Measurements from ENCODE around the gene MEGF6.
A peak's percentile ranks its signal among the peaks of the same experiment; 100 is the strongest.

MEGF6 gene

DNA sequence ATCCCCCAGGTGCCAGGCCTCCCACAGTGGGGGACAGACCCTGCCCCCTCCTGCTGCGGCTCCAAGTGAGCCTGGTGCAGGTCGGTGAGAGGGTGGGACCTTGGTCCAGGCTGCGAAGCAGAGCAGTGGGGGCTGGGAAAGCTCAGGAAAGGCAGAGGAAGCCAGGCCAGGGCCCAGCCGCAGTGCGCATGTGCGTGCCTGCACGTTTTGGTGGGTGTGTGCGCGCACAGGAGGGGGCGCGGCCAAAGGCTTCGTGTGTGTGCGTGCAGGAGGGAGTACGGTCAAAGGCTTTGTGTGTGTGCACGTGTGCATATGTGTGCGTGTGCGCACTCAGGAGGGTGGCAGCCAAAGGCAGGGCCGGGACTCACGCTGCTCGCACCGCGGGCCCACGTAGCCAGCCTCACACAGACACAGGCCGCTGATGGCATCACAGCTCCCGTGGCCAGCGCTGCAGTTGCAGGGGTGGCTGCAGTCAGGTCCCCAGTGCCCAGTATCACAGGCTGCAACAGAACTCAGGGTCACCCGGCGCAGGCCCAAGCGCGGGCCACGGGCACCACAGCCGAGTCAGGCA, 111.0 kb downstream of the MEGF6 start:
- no peak for DNase-seq

DNA sequence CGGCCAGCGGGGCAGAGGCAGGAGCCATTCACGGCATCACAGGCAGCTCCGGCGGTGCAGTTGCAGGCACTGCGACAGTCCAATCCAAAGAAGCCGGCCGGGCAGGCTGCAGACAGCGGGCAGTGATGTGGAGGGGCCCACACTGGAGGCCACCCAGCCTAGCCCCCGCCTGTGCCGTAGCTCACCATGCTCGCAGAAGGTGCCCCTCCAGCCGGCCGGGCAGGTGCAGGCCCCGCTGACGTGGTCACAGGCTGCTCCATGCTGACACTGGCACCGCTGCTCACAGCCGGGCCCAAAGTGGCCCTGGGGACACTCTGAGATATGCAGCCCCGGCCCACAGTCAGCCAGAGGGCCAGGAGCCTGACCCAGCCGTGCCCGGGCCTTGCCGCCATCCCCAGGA, 111.7 kb downstream of the MEGF6 start:
- no peak for DNase-seq

DNA sequence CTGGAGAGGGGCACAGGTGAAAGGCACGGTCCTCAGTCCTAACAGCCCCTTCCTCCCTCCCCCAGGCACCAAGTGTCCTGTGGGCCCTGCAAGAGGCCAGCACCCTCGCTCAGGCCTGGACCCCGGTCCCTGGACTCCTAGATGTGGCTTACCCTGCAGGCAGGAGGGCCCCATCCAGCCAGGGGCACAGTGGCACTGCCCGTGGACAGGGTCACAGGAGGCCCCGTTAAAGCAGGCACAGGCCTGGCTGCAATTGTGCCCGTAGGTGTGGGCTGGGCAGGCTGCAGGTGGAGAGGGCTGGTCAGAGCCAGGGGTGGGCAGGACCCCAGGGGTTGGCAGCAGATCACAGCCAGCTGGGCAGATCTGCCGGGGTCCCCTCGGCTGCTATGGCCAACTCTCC, 112.3 kb downstream of the MEGF6 start:
- DNase-seq: no peak

DNA sequence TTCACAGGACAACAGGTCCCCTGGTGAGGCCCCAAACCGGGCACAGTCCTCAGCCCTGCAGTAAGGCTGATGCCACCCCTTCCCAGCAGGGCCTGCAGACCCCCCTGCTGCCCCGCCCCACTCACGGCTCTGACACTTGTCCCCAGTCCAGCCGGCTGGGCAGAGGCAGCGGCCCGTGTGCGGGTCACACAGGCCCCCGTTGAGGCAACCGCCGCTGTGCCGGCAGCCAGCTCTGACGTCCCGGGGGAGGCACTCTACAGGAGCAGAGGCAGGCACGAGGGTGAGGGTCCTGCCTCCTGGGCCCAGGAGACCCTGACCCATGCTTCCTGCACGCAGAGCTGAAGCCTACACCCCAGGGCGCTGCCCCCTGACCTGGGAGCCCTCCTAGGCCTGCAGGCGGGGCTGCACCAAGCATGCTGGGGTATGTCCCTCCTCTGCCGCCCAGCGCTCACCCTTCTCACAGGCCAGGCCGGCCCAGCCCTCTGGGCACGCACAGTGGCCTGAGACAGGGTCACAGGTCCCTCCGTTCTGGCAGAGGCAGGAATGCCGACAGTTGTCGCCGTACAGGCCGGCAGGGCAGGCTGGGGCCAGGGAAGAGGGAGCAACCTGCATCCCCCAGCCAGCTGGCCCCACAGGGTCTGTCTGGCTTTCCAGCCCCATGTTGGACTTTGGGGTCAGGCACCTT, 112.9 kb downstream of the MEGF6 start:
- DNase-seq: no peak

DNA sequence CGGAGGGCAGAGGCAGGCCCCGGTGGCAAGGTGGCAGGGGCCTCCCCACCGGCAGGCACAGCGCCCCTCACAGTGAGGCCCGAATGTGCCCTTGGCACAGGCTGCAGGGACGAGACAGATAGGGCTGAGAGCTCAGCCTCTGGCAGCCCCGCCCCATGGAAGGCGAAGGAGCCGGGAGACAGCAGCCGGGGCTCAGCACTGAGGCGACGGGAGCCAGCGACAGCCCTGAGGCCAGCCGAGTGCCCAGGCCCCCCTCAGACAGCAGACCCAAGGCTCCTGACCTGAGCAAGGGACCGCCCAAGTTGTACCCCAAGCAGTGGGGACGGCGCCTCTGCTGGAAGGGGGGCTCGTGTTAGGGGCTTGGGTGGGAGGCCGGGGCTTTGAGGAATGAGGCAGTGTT, 113.8 kb downstream of the MEGF6 start:
- no peak for DNase-seq

DNA sequence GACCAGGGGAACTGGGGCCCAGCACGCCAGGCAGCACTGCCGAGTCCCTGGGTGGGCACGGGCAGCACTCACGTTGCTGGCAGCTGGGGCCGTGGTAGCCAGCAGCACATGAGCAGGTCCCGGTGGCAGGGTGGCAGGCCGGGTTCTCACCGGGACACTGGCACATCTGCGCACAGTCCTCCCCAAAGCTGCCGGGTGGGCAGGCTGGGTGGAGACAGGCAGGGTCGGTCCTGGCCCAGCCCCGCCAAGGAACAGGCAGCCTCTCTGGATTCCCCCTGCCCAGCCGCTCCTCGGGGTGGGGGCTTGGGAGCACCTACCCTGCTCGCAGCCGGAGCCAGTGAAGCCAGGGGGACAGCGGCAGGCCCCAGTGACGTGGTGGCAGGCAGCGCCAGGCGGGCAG, 114.4 kb downstream of the MEGF6 start:
- DNase-seq: no peak

DNA sequence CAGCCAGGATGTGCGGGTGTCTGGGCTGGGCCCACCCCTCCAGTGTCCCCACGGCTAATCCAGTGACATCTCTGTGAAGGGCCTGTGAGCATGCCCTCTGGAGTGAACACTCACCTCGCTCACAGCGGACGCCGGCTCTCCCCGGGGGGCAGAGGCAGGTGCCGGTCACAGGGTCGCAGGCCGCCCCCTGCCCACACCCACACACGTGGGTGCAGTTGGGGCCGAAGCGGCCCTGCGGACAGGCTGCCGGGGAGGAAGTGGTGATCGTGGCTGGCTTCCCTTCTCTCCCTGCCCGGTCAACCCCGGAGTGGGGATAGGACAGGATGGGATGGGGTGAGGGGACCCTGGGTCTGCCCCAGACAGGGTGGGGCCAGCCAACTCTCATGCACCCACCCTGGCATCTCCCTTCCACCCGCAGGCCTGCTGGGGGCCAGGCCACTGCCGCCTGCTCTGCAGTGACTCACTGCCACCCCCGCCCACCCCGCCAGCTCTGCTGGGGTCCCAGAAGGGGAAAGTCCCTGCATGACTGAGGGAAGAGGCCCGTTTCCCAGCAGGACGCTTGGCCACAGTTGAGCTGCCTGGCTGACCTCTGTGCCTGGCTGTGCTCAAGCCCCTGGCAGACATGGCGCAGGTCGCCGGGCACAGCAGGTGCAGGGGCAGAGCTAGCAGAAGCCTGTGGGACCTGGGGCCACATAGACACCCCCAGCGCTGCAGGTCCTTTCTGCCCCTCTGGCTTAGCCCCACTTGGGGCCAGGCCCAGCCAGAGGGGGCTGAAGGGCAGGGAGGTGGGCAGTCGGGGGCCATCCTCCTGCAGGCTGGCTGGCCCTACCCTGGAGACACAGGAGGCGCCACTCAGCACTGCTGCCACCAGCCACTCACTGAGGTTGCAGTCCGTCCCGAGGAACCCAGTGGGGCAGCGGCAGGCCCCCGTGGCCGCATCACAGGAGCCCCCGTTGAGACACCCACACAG, 115.2 kb downstream of the MEGF6 start:
- no peak for DNase-seq

DNA sequence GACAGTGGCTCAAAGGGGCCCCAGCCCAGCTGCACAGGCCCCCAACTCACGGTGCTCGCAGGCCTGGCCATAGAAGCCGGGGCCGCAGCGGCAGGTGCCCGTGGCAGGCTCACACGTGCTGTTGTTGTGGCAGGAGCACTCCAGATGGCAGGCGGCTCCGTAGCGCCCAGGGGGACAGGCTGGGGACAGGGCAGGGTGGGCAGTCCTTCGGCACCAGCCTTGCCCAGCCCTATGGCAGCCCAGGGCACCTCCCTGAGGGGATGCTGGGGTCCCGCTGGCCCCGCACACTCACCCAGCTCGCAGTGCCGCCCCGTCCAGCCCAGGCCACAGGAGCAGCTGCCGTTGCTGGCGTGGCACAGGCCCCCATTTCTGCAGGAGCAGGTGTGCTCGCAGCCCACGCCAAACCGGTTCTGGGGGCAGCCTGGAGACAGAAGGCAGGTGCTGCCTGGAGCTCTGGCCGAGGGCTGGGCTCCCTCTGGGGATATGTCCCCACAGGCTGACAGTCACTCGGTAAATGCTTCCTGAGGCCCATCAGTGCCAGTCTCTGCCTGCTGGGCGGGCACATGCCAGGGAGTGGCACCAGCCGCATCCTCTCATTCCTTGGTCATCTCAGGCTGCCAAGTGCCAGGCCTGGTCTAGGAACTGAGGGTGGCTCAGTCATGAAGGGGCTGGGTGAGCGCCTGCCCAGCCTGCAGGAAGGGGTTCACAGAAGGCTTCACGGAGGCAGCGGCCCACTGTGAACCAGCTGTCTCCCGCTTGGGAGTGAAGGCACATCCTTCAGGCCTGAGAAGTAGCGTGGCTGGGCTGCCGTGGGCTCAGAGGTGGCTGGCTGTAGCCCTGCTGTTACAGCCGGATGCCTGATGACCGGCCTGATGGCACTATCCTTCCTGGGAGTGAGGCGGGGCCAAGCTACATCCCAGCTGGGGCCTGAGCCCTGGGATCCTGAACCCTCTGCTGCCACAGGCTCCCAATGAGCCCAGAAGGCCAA, 116.7 kb downstream of the MEGF6 start:
- no peak for DNase-seq

DNA sequence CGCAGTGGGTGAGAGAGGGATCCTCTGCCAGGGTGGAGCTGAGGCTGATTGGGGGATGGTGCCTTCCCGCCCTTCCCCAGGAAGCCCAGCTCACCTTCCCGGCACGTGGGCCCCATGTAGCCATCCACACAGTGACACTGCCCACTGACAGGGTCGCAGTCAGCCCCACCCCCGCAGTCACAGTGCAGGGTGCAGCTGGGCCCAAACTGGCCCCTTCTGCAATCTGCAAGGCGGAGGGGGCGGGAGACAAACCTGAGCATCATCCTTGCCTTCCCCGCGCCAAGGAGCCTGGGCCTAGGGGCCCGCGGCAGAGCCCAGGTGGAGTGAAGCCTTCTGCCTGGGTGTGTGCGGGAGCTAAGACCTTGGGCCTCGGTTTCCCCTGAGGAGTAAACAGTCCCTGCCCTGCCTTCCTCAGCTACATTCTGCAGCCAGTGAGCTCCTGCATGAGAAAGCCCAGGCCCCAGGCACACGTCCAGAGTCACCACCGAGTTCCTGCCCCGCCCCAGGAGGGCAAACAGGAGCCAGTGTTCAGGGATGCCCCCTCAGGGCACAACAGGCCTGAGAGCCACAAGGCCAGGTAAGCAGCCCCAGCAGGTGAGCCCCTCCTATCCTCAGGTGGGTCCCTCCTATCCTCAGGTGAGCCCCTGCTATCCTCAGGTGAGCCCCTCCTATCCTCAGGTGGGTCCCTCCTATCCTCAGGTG, 118.6 kb downstream of the MEGF6 start:
- DNase-seq: no peak

DNA sequence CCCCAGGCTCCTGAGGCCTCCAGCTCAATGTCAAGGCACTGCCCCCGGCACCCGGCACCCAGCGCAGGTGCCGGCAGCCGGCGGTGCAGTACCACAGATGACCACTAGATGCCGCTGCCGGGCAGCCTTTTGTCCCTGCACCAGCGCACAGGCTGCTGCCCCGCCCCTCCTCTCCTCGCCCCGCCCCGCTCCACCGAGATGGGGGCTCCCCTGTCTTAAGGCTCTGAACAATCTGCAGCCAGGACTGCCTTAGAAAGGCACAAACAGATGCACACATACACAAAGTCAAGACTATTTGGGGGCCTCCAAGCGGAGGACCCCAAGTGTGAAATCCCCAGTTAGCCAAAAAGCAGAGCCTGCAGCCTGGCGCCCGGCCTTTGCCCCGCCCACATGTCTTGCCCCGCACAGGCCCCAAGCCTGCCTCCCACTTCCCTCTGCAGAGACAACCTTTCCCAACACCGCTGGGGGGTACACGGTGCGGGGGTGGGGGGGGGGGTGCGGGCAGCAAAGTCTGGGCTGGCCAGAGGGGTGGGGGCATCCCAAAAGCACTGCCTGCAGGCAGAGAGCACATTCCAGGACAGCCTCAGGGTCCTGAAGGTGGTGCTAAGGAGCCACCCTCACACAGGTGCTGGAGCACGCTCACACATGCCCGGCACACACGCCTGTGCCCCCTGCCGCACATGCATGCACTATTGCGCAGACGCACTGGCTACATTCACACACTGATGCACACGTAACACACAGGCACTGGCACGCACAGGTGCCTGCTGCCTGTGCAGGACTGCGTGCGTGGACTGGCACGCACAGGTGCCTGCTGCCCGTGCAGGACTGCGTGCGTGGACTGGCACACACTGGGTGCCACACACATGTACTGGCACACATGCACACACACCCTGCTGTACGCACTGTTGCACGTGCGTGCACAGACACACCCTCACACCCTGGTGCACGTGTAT, 119.7 kb downstream of the MEGF6 start:
- peak; percentile 87 for DNase-seq

DNA sequence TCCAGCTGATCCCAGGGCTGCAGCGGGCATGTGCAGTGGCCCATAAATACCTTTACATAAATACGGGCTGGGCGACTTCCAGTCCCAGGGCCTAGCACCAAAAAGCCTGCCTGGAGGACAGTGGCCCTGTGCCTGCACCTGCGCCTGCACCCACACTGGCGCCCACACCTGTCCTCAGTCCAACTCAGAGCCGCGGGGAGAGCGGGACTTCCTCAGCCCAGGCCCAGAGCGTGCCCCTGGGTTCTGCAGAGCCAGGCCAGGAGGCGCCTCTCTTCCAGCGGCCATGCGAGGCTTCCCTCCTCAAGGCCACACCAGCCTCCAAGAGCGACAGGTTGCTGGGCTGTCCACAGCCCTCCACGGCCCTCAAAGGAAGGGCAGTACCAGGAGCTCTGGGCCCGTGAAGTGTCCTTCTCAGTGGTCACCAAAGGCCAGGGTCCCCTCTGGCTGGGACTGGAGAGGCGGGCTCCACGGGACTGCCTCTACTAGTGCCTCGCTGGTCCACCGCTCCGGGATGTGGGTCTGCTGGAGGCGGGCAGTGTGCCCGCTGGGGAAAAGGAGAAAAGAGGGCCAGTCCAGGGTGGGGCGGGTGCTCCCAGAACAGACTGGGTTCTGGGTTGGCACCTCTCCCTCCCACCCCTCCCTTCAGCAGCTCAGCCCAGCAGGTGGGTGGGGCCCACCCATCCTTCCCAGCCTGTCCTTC, 121.1 kb downstream of the MEGF6 start:
- no peak for DNase-seq

DNA sequence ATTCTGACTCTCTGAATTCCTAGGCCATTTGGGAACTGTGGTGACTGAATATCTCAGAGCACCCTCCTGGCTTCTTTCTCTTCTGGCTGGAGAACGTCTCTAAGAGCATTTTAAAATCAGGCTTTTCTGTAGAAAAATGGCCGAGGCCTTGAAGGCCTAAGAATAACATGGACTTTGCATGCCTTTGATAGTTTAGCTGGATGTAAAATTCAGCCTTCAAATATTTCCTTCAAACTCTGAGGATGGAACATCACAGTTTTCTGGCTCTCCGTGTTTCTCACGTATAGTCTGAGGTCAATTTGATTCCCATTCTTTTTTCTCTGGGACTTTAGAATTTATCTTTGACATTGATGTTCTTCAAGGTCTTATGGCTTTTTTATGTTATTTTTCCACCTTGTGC, 122.9 kb downstream of the MEGF6 start:
- DNase-seq: no peak

DNA sequence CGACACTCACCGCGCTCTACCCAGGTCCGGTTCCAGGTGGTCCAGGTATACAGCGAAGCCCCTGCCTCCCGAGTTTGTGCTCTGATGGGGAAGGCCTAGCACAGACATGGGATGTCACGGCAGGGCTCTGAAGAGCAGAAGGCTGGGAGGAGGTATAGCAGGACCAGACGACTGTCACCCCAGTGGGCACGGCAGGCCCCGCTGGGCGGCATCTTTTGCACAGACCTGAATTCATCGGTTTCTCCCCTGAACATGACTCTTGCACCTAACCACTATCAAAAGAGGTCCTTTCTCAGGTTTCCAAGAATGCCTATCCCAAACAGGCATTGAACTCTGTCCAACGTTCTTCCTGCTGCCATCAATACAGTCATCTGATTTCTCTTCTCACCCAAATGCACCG, 126.3 kb downstream of the MEGF6 start:
- no peak for DNase-seq

DNA sequence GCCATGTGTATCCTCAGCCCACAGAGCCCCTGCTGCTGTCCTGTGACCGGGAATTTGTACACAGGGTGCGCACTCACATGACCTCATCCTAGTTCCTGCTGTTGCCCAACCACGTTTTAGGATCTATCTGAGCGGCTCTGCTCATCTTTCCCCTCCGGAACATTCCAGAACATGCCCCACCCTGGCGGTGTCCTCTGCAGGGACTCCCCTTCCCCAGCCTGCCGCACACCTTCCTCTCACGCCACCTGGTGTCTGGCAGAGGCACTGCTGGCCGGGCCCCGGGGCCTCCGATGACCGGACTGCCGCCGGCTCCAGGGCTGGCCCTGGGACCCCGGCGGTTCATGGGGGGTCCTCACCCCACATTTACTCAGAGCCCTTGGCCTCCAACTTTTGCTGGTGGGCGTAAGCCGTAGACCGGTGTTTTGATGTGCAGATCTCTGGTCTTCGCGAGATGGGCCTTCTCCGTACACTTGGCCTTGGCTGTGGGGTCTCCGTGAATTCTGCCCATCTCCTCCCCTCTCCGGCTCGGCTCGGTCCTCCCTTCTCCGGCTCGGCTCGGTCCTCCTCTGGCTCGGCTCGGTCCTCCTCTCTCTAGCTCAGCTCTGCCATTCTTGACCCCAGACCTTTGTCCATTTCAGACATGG, 127.4 kb downstream of the MEGF6 start:
- DNase-seq: peak; percentile 48

DNA sequence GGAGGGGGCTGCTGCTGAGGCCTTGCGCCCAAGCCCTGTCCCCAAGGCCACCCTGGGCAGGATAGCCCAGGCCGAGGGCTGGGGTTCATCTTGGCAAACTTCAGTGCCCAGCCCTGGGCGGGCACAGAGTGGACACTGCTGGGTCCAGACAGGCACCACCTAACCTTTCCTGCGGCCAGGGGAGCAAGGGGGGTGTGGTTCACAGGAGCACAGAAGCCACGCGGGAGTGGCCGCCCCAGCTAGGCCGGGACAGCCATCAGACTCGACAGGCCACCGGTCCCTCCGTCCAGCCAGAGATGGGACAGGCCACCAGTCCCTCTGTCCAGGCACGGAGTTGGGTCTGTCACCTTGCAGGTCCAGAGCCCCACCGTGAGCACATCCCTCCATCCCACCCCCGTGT, 127.9 kb downstream of the MEGF6 start:
- DNase-seq: no peak

DNA sequence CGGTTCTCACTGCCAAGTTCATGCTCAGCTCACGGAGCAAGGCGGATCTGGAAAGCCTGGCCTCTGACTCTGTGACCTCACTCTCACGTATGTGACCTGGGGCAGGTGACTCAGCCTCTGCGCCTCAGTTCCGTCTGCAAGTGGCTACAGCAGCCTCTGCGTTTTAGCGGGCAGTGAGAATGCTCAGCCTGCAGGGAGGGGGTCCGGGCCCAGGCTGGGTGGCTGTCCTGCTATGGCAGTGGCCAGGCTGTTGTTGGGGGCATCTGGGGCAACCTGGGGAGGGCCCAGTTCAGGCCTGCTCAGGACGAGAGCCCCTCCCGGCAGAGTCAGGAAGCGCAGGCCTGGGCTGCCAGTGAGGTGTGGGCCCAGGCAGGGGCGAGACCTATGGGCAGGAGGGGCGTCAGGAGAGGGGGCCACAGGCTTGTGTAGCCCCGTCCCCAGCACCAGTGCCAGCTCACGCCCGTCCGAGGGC, 128.9 kb downstream of the MEGF6 start:
- no peak for DNase-seq

DNA sequence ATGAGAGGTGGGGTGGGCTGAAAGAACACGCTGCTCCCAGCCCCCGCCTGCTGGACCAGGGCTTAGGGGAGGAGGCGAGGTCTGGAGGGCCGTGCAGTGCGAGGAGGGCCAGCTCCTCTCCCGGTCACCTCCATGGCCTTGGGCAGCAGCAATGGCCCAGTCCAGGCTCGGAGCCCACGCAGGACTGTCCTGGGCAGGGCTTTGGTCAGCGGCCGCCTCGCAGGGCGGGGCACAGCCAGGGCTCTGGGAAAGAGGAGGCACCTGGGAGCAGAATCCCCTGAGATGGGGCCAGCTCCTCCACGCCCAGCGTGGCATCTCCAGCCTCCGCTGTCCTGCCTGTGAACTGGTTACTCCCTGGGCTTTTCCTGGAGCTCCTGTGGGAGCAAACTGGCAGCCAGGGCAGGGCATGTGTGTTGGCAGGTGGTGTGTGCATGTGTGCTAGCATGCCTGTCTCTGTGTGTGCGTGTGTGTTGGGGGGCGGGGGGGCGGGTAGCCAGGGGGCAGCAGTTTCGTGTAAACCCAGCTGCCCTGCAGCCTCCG, 129.4 kb downstream of the MEGF6 start:
- no peak for DNase-seq

DNA sequence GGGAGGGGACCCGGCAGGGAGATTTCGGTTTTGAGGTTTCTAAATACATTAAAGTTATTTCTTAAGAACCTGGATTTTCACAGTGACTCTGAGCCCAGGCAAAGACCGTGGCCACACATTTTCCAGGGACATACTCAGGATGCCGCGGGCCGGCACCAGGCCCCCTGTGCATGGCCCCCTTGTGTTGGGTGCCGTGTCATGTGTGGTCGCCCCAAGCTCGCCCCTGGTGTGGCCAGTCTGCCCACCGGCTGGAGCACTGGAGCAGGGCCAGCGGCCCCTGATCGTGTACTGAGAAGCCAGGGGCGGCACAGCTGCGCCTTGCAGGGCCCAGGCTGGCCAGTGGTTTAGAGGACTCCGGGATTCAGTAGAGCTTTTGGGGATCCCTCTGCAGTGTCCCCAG, 130.3 kb downstream of the MEGF6 start:
- DNase-seq: no peak

DNA sequence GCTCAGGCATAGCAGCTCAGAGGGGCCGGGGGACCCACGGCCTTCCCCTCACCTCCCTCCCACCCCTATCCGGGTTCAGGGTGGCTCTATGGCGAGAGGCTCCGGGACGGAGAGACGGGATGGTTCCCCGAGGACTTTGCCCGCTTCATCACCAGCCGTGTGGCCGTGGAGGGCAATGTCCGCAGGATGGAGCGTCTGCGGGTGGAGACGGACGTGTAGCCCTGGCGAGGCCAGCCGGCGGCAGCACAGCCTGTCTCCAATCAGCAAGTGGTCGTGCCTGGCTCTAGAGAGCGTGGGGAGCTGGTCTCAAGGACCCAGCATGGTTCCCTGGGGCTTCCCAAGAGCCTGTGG, 131.0 kb downstream of the MEGF6 start:
- DNase-seq: no peak
